ENCODE results near the gene LCN10. TPM values are rescaled to one million over a fixed set of nuclear protein-coding genes. Genes with fewer than 3 reads are reported as not detected.

The LCN10 gene
- total and polyA plus RNA-seq, 2 of the 13 experiments (the other 11 are each of a cell fraction or from before 2014, with no cell fraction given) = 0.53 to 0.61 TPM

- BruUV-seq (replicated peaks) = no TSS peak
- peak; percentile 78 for DNase-seq (ENCODE audit: low spot score)
- H3K79me2 ChIP-seq (ENCODE audit: insufficient read depth, low read length) = no peaks in the 10 kb centered on the region
- H3K27ac ChIP-seq (ENCODE audit: extremely low read length, insufficient read depth, low read length) = peak overlapping the region; percentile 85
- no peaks in the 10 kb centered on the region for H4K20me1 ChIP-seq (ENCODE audit: insufficient read depth, low read length)
- peak; percentile 52 for ATAC-seq
- no peaks in the 10 kb centered on the region for H3K36me3 ChIP-seq (replicated peaks in 1 of 2; ENCODE audit: control insufficient read depth in 1 of 2, insufficient read depth in 2 of 2, low read length in 2 of 2)
- intact Hi-C loops (cut with micrococcal nuclease; ENCODE audit: unreplicated experiment) = loop anchor here (1.0 kb wide), 1 partner anchor 23 kb away; no protein-coding TSS in a partner anchor
- WGBS (ENCODE audit: low lambda C conversion rate) = 0% methylated on average over 16 of the region's 20 CpGs
- H3K27me3 ChIP-seq (ENCODE audit: control insufficient read depth in 1 of 2, insufficient read depth in 2 of 2, low read length in 2 of 2) = peaks cover 4 to 17% of the 10 kb centered on the region in 2 experiments
- ChIA-PET CTCF (ENCODE audit: low intra/inter-chr PET ratio, low total read pairs) (no interaction called here), POLR2A (interaction anchor here (0.8 to 3.0 kb wide), 6 partner anchors 11 to 335 kb away, joined by 3 to 30 read pairs (median 4); partner anchors contain the start of gene AGPAT2)
- H3K4me3 ChIP-seq (replicated peaks in 1 of 3; ENCODE audit: insufficient read depth in 1 of 3, low read depth in 2 of 3, low read length in 3 of 3) = peak overlapping the region; percentile 45 to 73 (median 48)
- no peak overlapping the region for H2AFZ ChIP-seq (ENCODE audit: low read length)
- in situ Hi-C loops (cut with HindIII; ENCODE audit: extremely low pct_ligation_motif_present, low pct_unique_long_range_greater_than_20kb) = no loop called here
- H3K9ac ChIP-seq (ENCODE audit: insufficient read depth, low read depth, low read length) = peak overlapping the region; percentile 56
- peak overlapping the region; percentile 91 for H3K4me2 ChIP-seq (ENCODE audit: low read depth, low read length)
- H3K4me1 ChIP-seq (ENCODE audit: insufficient read depth, low read length) = peaks cover 68% of the 10 kb centered on the region
- FAIRE-seq = peak; percentile 90
- no peaks in the 10 kb centered on the region for H3K9me3 ChIP-seq (ENCODE audit: low read length)
- TF ChIP-seq ZBTB7B (CRISPR knock-in tag; IDR thresholded peaks at IDR 0.05) = peak; percentile 70; the same call in 1 of the 2 replicates
- 0 out of 2 replicates have a peak, but pooled peaks have one; percentile 40 for TF ChIP-seq CEBPB (IDR thresholded peaks at IDR 0.05; ENCODE audit: borderline replicate concordance, low read depth, low read length)
- peak; percentile 53; the same call in 1 of the 2 replicates for TF ChIP-seq ZNF460 (CRISPR knock-in tag; IDR thresholded peaks at IDR 0.05; ENCODE audit: borderline replicate concordance)
- TF ChIP-seq HMG20A (CRISPR knock-in tag; IDR thresholded peaks at IDR 0.05; ENCODE audit: borderline replicate concordance) = peak; percentile 65; the same call in 1 of the 2 replicates
- no peak for TF ChIP-seq RNF2 (conservative IDR thresholded peaks at IDR 0.05; ENCODE audit: low read depth)
- TF ChIP-seq ARHGAP35 (CRISPR knock-in tag; IDR thresholded peaks at IDR 0.05; ENCODE audit: borderline replicate concordance) = no peak
- no peak for TF ChIP-seq SMAD9 (CRISPR knock-in tag; IDR thresholded peaks at IDR 0.05)
- no peak for TF ChIP-seq ZNF326 (CRISPR knock-in tag; IDR thresholded peaks at IDR 0.05; ENCODE audit: borderline replicate concordance)
- no peak for TF ChIP-seq HOXA9 (CRISPR knock-in tag; IDR thresholded peaks at IDR 0.05; ENCODE audit: borderline replicate concordance)
- no peak for TF ChIP-seq ZNF597 (CRISPR knock-in tag; IDR thresholded peaks at IDR 0.05)
- TF ChIP-seq RAD51 (IDR thresholded peaks at IDR 0.05; ENCODE audit: borderline replicate concordance) = no peak
- TF ChIP-seq NPAS2 (CRISPR knock-in tag; IDR thresholded peaks at IDR 0.05; ENCODE audit: borderline replicate concordance) = no peak
- TF ChIP-seq MAFF (IDR thresholded peaks at IDR 0.05; ENCODE audit: low read depth, low read length) = no peak
- no peak for TF ChIP-seq ZNF724P (CRISPR knock-in tag; IDR thresholded peaks at IDR 0.05; ENCODE audit: borderline replicate concordance)
- TF ChIP-seq ATF2 (CRISPR knock-in tag; IDR thresholded peaks at IDR 0.05) = no peak; the same call in 1 of the 2 replicates
- TF ChIP-seq ONECUT2 (CRISPR knock-in tag; IDR thresholded peaks at IDR 0.05) = peak; percentile 72; the same call in 1 of the 2 replicates
- peak; percentile 62 for TF ChIP-seq ZGPAT (CRISPR knock-in tag; IDR thresholded peaks at IDR 0.05)
- TF ChIP-seq ZNF572 (CRISPR knock-in tag; IDR thresholded peaks at IDR 0.05) = no peak
- TF ChIP-seq GATAD2A (CRISPR knock-in tag; IDR thresholded peaks at IDR 0.05) = peak; percentile 89
- TF ChIP-seq SUZ12 (IDR thresholded peaks at IDR 0.05; ENCODE audit: low read depth, low read length) = no peak
- no peak for TF ChIP-seq NR3C1 (CRISPR knock-in tag; IDR thresholded peaks at IDR 0.05)
- no peak for TF ChIP-seq KLF6 (CRISPR knock-in tag; IDR thresholded peaks at IDR 0.05)
- no peak for TF ChIP-seq CREBL2 (CRISPR knock-in tag; IDR thresholded peaks at IDR 0.05; ENCODE audit: borderline replicate concordance)
Measured at GRCh38 chr9:136697821-136698526, 44.8 kb downstream of the LCN10 start.
